ENCODE results near the gene ACSF3. TPM values are rescaled to one million over a fixed set of nuclear protein-coding genes. Genes with fewer than 3 reads are reported as not detected.
"Not testable (repeated sequence)": the region's sequence is repeated elsewhere in the genome, so short reads cannot be mapped to it uniquely, and the experiment has no call there.

The ACSF3 gene
- total RNA-seq, 4 donors from 2014 or later, result 17.8 to 20.7 (median 19.4) TPM

DNA sequence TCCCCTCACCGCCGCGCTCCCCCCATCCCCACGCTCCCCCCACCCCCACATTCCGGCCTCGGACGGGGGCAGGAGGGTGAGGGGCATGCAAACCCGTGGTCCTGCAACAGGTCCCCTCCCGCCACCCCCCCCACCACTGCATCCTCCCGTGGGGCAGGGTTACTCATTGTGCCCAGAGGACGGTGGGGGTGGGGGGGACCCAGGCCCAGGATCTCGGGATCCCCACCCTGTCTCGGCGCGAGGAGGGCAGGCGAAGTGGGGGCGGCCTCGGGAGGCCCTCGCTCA, 98.2 kb downstream of the ACSF3 start:
- Histone ChIP-seq H3K27ac (no peak overlapping the region), H3K4me1 (no peaks in the 10 kb centered on the region), H3K4me3 (peak overlapping the region in 2 of 4 donors; percentile 15 to 22), H3K36me3 (peaks cover 0 to 15% of the 10 kb centered on the region in 2 donors), H3K27me3 (no peaks in the 10 kb centered on the region), H3K9me3 (no peaks in the 10 kb centered on the region)
- TF ChIP-seq POLR2A (IDR thresholded peaks at IDR 0.05), result no peak
- TF ChIP-seq, protein P1, sequence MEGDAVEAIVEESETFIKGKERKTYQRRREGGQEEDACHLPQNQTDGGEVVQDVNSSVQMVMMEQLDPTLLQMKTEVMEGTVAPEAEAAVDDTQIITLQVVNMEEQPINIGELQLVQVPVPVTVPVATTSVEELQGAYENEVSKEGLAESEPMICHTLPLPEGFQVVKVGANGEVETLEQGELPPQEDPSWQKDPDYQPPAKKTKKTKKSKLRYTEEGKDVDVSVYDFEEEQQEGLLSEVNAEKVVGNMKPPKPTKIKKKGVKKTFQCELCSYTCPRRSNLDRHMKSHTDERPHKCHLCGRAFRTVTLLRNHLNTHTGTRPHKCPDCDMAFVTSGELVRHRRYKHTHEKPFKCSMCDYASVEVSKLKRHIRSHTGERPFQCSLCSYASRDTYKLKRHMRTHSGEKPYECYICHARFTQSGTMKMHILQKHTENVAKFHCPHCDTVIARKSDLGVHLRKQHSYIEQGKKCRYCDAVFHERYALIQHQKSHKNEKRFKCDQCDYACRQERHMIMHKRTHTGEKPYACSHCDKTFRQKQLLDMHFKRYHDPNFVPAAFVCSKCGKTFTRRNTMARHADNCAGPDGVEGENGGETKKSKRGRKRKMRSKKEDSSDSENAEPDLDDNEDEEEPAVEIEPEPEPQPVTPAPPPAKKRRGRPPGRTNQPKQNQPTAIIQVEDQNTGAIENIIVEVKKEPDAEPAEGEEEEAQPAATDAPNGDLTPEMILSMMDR (IDR thresholded peaks at IDR 0.05 in 4 of 5, conservative IDR thresholded peaks at IDR 0.05 in 1 of 5), result no peak
- no peak for ATAC-seq
- intact Hi-C loops (cut with DNase I; ENCODE audit: low total_unique reads) (no loop called here), in situ Hi-C loops (cut with MboI; ENCODE audit: low sequenced_read_pairs in 4 of 4) (no loop called here)
- DNase-seq, result no peak

DNA sequence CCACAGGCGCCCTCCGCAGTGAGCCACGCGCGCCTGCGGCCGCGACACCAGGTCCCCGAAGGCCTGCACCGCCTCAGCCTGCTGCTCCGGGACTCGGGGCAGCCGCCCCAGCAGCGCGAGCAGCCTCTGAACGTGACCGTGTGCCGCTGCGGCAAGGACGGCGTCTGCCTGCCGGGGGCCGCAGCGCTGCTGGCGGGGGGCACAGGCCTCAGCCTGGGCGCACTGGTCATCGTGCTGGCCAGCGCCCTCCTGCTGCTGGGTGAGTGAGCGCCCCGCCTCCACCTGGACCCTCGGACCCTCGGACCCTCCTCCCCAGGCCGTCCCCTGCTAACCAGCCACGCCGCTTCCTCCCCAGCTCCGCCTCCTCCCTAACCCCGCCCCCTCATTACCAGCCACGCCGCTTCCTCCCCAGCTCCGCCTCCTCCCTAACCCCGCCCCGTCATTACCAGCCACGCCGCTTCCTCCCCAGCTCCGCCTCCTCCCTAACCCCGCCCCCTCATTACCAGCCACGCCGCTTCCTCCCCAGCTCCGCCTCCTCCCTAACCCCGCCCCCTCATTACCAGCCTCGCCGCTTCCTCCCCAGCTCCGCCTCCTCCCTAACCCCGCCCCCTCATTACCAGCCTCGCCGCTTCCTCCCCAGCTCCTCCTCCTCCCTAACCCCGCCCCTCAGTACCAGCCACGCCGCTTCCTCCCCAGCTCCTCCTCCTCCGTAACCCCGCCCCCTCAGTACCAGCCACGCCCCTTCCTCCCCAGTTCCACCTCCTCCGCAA, 98.7 kb downstream of the ACSF3 start:
- Histone ChIP-seq H3K36me3 (peaks cover 0 to 14% of the 10 kb centered on the region in 2 donors), H3K4me3 (peak overlapping the region in 2 of 4 donors; percentile 15 to 22)
- intact Hi-C loops (cut with DNase I; ENCODE audit: low total_unique reads); ATAC-seq; H3K9me3 ChIP-seq; in situ Hi-C loops (cut with MboI; ENCODE audit: low sequenced_read_pairs in 4 of 4); DNase-seq; H3K27me3 ChIP-seq; H3K27ac ChIP-seq; H3K4me1 ChIP-seq: not testable (repeated sequence)

DNA sequence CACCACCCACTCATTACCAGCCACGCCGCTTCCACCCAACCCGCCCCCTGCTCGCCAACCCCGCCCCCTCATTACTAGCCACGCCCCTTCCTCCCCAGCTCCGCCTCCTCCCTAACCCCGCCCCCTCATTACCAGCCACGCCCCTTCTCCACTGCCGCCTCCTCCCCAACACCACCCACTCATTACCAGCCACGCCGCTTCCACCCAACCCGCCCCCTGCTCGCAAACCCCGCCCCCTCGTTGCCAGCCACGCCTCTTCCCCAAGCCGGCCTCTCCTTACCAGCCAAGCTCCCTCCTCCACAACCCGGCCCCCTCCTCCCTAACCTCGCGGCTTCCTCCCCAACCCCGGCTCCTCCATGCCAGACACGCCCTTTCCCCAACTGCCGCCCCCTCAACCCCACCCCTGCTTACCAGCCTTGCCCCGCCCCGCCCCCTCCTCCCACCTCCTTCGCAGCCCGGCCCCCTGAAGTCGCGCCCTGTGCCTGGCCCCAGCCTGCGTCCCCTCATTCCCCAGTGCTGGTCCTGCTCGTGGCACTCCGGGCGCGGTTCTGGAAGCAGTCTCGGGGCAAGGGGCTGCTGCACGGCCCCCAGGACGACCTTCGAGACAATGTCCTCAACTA, 99.4 kb downstream of the ACSF3 start:
- no peaks in the 10 kb centered on the region for H3K4me1 ChIP-seq
- H3K27me3 ChIP-seq, result peaks cover 3 to 6% (median 4%) of the 10 kb centered on the region in 3 donors
- intact Hi-C loops (cut with DNase I; ENCODE audit: low total_unique reads), result no loop called here
- peaks cover 0 to 14% of the 10 kb centered on the region in 2 donors for H3K36me3 ChIP-seq
- H3K27ac ChIP-seq, result no peak overlapping the region
- TF ChIP-seq, protein P1 (IDR thresholded peaks at IDR 0.05 in 4 of 5, conservative IDR thresholded peaks at IDR 0.05 in 1 of 5), result no peak
- TF ChIP-seq POLR2A (IDR thresholded peaks at IDR 0.05), result no peak
- DNase-seq, result no peak
- ATAC-seq, result peak in 1 of 2 donors; percentile 10
- in situ Hi-C loops (cut with MboI; ENCODE audit: low sequenced_read_pairs in 4 of 4), result no loop called here
- H3K9me3 ChIP-seq, result no peaks in the 10 kb centered on the region
- no peak overlapping the region for H3K4me3 ChIP-seq

DNA sequence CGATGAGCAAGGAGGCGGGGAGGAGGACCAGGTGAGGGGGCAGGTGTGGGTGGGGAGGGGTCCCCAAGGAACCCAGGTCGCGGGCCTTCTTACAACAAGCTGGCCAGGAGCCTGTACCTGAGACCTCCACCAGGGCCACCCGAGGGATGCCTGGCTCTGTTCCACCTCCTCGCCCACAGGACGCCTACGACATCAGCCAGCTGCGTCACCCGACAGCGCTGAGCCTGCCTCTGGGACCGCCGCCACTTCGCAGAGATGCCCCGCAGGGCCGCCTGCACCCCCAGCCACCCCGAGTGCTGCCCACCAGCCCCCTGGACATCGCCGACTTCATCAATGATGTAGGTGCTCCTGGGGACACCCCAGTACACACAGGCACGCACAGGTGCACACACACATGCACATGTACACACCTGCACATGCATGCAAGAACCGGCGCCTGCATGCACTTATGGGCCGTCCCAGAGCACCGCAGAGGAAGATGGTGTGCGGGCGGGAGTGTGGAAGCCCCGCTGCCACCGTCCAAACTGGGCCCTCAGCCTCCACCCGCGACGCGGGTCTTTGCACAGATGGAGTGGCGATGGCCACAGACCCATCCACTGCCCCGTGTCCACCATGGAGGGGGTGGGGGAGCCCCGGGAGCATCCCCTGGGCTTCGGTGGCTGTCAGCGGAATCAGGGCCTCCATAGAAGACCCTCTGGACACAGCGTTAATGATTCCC, 100.1 kb downstream of the ACSF3 start:
- H3K4me3 ChIP-seq, result no peak overlapping the region
- peaks cover 0 to 14% of the 10 kb centered on the region in 2 donors for H3K36me3 ChIP-seq
- no peaks in the 10 kb centered on the region for H3K9me3 ChIP-seq
- ATAC-seq, result no peak
- in situ Hi-C loops (cut with MboI; ENCODE audit: low sequenced_read_pairs in 4 of 4), result no loop called here
- peaks cover 10 to 13% (median 11%) of the 10 kb centered on the region in 3 donors for H3K27me3 ChIP-seq
- no peaks in the 10 kb centered on the region for H3K4me1 ChIP-seq
- TF ChIP-seq, protein P1 (IDR thresholded peaks at IDR 0.05 in 4 of 5, conservative IDR thresholded peaks at IDR 0.05 in 1 of 5), result no peak
- TF ChIP-seq POLR2A (IDR thresholded peaks at IDR 0.05), result no peak
- DNase-seq, result no peak
- no peak overlapping the region for H3K27ac ChIP-seq
- intact Hi-C loops (cut with DNase I; ENCODE audit: low total_unique reads), result no loop called here

All from gastrocnemius medialis (tissue), 4 donors.